Measurements from ENCODE around the gene SLC6A1.

Gene SLC6A1

DNA sequence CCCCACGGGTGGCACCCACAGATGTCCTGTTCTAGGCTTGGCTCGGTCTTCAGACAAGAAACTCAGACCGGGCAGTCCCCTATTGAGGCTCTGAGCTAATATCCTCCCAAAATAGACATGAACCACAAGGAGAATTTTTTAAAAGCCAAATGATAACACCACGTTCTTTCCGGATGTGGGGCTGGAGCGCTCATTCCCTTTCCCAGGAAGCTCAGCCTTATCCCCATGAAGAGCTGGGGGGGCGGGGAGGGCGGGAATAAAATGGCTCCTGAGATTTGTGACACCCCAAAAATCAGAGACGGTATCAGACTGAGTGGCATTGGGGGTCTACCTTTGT lies 1.1 kb downstream of the SLC6A1 start:
- no peak for DNase-seq (ENCODE audit: low read depth in 2 of 2)

DNA sequence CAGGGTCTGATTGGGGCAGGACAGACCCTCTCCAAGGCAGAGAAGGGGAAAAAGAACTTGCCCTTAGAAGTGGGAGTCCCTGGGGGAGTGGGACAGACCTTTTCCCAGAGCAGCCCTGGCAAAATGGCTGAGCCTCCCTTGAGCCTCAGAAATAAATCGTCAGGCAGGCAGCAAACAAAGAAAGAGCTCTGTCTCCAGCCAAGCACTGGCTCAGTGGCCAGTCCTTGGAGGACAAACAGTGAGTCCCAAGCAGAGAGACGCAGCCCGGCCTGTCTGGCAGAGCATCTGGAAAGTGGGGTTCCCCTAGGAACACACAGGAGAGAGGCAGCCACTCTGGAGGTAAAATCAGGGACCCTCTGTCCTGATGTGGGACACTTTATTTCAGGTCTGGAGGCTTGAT lies 1.8 kb downstream of the SLC6A1 start:
- no peak for DNase-seq (ENCODE audit: low read depth in 2 of 2)

- no peak for DNase-seq (ENCODE audit: low read depth in 2 of 2)
Observed at GRCh38 chr3:10995871-10996270, 3.3 kb downstream of the SLC6A1 start.

- DNase-seq (ENCODE audit: low read depth in 2 of 2) = no peak
Observed at GRCh38 chr3:10996345-10997013, 3.9 kb downstream of the SLC6A1 start.

DNA sequence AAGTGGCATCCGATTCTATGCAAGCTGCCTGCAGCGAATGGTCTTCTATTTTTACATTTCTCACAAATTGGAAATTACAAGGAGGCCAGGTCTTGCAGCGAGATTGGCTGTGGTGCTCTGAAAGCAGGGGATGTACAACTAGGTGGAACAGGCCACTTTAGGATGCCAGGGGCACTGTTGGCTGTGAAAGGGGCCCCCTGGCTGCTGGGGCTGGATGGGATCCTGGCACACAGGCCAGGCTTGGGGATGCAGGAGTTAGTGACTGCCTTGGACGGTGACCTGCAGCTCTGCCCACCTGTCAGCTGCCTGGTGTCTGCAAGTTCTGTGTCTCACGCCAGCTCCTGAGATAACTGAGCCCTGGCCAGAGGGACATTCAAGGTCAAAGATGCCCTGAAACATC lies 4.6 kb downstream of the SLC6A1 start:
- DNase-seq (ENCODE audit: low read depth in 2 of 2) = no peak

DNA sequence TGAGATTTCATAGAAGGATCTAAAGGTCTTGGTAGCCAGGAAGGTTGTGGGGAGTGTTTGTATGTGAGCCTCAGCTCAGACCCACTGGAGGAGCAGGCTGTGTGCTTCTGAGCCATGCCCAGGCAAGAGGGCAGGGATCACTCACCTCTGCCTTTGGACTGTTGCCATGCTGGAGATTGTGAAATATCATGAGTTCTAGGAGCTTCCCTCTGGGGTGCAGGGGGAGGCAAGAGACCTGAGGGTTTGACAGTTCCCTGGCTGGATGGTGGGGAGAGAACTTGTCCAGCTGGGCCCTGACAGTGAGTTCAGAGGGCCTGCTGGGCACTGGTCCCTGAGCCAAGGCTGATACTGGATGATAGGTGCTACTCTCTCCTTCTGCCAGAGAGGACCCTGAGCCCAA lies 6.0 kb downstream of the SLC6A1 start:
- no peak for DNase-seq (ENCODE audit: low read depth in 2 of 2)

DNA sequence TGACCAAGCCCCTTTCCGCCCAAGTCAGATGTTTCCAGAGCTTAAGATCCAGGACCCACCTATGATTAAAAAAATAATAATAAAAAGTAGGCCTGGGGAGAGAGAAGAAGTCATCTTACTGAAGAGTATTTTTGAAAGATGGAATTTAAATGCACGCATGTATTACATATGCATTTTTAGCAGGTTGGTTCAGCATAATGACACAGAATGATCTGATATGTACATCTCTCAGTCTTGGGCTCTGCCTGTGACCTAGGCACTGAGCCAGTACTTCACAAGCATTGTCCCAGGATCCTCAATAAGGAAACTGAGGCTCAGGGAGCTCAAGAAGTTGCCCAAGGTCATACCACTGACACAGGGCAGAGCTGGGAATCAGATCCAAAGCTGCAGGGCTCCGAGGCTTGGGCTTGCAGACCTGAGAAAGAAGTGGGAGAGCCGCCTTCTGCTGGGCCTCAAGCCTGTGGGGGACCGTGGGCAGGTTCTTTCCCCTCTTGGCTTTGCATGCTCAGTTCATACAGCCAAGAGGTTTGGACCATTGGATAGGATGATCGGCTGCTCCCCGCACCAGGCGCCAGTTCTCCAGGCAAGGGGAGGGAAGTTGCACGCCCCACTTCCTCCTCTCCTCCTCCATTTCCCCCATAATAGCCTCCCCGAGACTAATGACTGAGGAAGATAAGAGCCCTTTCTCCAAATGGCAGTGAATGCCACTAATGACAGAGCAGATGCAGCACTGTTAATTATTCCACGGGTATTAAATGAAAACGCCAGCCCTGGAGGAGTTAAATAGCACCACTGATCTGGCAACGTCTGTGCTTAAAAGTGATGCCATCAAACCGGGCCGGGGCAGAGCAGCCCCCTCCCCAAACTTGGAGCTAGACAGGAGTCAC lies 6.9 kb downstream of the SLC6A1 start:
- no peak for DNase-seq (ENCODE audit: low read depth in 2 of 2)

GRCh38 chr3:11000528-11000927 lies 8.0 kb downstream of the SLC6A1 start:
- DNase-seq (ENCODE audit: low read depth in 2 of 2) = no peak

DNA sequence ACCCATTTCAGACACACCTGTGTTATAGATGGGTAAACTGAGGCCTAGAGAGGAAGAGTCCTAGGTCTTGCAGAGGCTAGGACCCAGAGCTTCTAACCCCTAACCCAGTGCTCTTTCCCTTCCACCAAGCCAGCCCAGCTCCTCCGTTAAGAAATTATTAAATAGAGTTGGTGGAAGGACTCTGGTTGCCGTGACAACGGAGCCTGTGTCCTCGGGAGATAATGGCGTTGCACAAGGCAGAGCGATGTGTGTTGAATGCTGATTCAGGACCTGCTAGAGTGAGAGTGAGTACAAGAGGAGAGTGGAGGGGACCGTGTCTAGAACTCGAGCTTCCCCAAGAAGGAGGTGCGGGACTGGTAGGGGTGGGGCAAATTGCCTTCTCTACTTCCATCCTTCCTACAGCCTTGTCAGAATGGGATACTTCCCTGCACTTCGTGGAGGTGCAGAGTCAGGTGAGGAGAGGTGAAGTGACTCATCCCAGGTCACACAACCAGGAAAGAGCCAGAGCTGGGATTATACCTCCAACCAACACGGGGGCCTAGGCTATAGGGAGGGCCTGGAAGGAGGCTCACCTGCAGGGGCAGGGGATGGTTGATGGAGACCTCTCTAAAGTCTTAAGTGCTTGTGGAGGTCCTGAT lies 8.6 kb downstream of the SLC6A1 start:
- no peak for DNase-seq (ENCODE audit: low read depth in 2 of 2)

DNA sequence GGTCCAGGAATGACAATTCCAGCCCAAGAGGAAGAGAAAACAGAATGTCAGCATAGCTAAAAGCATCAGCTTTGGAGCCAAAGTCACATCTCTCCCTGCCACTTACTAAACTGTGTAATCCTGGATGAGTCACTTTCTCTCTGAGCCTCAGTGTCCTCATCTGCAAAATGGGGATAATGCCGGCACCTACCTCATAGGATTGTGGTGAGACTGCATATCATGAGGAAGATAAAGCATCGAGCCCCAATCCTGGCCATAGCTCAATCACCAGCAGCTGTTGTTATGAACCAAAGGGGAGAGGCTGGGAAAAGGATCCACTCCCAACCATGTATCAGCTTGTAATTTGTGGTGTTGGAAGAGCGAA lies 9.1 kb downstream of the SLC6A1 start:
- DNase-seq (ENCODE audit: low read depth in 2 of 2) = no peak

- no peak for DNase-seq (ENCODE audit: low read depth in 2 of 2)
Observed at GRCh38 chr3:11002371-11002807, 9.8 kb downstream of the SLC6A1 start.

- DNase-seq (ENCODE audit: low read depth in 2 of 2) = no peak
Observed at GRCh38 chr3:11004563-11004962, 12.0 kb downstream of the SLC6A1 start.

GRCh38 chr3:11005686-11006256 lies 13.2 kb downstream of the SLC6A1 start:
- no peak for DNase-seq (ENCODE audit: low read depth in 2 of 2)

DNA sequence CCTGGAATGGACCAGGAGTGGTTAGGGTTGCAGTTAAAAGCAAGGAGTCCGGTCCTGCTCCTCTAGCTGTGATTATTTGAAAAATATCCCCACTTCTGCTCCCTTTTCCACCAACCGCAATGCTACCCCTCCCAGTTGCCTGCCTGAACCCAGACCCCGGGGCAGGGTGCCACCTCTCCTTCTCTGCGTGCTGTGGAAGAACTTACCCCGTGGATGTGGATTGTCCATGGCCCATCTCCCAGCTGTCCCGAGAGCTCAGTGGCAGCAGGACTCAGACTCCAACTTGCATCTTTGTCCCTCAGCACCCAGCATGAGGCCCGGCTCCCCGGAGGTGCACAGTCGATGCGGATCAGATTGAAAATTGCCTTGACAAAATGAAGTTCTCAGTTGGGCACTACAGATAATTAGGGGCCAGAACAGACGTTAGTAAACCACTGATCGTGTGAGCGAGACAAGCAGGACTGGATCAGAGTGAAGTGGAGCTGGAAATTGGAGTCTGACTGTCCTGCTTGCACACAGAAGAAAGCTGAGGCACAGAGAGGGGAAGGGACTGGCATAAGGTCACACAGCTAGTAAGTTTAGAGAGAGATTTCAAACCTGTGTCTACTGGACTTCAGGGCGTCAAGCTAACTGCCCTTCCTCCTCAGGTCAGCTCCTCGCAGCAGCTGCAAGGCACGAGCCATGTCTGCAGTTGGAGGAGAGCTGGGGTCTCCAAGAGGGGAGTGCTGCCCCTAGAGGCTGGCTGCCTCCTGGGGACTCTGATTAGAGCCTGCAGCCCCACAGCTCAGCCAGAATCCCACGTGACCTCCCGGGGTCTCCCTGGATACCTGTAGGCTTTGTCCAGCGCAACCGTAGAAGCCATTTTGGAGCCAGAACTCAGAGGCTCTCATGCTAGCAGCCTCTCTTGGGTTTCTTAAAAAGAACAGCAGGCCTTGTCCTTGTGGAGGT lies 14.7 kb downstream of the SLC6A1 start:
- DNase-seq (ENCODE audit: low read depth in 2 of 2) = no peak

DNA sequence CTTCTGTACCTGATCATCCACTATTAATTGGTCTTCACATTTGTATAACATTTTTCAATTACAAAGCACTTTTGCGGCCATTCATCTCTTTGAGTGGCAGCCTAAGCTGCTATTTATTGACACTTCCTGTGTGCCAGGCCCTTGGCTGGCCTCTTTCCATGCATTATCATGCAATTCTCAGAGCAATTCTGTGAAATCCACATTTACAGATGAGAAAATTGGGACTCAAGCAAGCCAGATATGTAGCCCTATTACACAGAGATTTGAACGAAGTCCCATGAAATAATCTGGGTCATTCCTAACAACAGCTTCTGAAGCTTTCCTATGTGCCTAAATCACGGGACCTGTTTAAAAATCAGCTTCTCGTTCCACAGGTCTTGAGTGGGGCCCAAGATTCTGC lies 17.4 kb downstream of the SLC6A1 start:
- no peak for DNase-seq (ENCODE audit: low read depth in 2 of 2)

- DNase-seq (ENCODE audit: low read depth in 2 of 2) = no peak
Observed at GRCh38 chr3:11010426-11011165, 18.0 kb downstream of the SLC6A1 start.

DNA sequence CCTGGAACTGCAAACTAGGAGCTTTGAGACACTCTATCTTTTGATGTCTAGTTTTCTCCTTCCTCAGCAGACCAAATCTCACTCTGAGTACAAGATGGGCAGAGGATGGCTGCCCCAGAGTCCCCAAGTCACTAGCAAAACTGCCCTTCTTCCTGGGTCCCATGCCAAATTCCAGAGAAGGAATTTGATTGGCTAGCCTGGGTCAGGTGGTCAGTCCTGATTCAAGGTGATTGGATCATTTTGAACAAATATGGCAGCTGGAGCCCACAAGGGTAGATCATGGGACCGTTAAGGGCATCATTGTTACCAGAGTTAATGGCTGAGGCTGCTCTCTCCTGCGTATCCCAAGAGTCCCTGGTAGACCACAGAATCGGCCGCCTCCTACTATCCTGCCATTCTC lies 21.7 kb downstream of the SLC6A1 start:
- DNase-seq (ENCODE audit: low read depth in 2 of 2) = no peak

GRCh38 chr3:11014752-11015151 lies 22.2 kb downstream of the SLC6A1 start:
- no peak for DNase-seq (ENCODE audit: low read depth in 2 of 2)

GRCh38 chr3:11015369-11015768 lies 22.8 kb downstream of the SLC6A1 start:
- no peak for DNase-seq (ENCODE audit: low read depth in 2 of 2)

DNA sequence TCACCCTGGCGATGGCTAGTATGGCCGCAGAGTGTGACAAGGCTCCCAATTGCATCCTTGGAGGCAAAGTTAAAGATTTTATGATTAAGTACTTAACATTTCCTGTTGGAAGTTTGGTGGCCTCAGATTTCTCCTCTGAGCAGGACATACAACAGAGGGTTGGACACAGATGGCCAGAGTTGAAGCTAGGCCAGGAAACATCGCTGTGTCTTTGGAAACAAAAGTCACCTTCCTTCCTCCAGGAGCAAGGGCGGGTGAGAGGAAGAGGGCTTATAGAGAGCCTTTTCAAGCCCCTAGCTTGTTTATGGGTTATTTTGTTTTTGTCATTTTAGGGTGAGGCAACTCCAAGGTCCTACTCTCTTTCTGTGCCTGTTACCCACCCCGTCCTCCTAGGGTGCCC lies 24.2 kb downstream of the SLC6A1 start:
- no peak for DNase-seq (ENCODE audit: low read depth in 2 of 2)

All from stimulated activated CD8-positive, alpha-beta memory T cell treated with anti-CD3 and anti-CD28 coated beads, Interleukin-15, amount 100 ng/mL, for 48 hours (primary cell).